ENCODE measurements around the gene CDH12.

- TF ChIP-seq POLR2AphosphoS5 (IDR thresholded peaks at IDR 0.05; ENCODE audit: low read depth, low read length) (no peak), REST (IDR thresholded peaks at IDR 0.05; ENCODE audit: insufficient read depth in 1 of 2, low read depth in 2 of 2, low read length in 2 of 2) (no peak)
Measured at GRCh38 chr5:22102823-22103359, 750.3 kb downstream of the CDH12 start.

All from PFSK-1 (cell line).